Uterus (tissue), 2 donors: ENCODE results near the gene GLB1L2.

Experiments used
- POLR2A ChIP-seq, 2 donors: fragments of 450-650 bp; IDR thresholded peaks; one replicate each; pipeline ENCODE4 v1.6.1; 2016; ENCODE audit warnings: antibody characterized with exemption in 2 of 2, mild to moderate bottlenecking in 1 of 2, moderate library complexity in 1 of 2
- TF ChIP-seq, protein P1 (sequence below), 4 experiments: fragments of 200-600 bp in 2 of 4; fragments of 450-650 bp in 2 of 4; sonication (generic) in 2 of 4; IDR thresholded peaks; one replicate each; pipeline ENCODE4 v1.5.1; 2016 to 2019; ENCODE audit warnings: antibody characterized with exemption in 4 of 4, mild to moderate bottlenecking in 2 of 4, moderate library complexity in 1 of 4

DNA sequence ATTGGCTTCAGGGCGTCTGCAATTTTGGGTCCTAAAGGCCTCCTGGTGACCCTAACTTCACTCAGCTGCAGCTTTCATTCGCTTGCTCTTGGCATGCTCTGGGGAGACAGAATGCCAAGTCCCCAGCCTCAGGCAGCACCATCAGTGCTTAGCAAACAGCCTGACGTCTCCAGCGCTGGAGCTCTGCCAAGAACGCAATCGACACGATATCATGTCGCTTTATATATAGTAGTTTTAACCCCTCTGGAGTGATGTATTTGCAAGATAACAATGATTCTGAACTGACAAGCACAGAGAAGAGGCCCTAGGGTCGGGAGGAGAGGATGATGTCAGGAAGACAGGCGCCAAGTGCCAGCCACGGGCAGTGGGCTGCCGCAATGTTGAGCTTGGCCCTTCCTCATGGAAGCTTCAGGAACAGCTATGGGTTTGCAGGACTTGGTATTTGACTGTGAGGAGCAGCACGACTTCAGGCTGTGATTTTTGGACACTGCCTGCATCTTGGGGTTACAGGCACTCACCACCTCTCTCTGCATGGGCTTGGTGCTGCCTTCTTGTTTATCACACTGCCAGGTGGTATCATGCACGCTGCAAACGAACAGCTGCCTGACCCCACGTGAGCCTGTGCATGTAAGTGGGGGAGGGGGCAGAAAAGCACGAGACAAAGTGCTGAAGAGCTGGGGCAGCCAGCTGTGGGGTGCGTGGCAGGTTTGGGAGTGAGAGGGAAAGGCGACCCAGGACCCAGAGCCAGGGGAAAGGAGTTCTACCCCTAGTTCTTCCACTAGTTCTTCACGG, 54.2 kb downstream of the GLB1L2 start:
- TF ChIP-seq, protein P1, sequence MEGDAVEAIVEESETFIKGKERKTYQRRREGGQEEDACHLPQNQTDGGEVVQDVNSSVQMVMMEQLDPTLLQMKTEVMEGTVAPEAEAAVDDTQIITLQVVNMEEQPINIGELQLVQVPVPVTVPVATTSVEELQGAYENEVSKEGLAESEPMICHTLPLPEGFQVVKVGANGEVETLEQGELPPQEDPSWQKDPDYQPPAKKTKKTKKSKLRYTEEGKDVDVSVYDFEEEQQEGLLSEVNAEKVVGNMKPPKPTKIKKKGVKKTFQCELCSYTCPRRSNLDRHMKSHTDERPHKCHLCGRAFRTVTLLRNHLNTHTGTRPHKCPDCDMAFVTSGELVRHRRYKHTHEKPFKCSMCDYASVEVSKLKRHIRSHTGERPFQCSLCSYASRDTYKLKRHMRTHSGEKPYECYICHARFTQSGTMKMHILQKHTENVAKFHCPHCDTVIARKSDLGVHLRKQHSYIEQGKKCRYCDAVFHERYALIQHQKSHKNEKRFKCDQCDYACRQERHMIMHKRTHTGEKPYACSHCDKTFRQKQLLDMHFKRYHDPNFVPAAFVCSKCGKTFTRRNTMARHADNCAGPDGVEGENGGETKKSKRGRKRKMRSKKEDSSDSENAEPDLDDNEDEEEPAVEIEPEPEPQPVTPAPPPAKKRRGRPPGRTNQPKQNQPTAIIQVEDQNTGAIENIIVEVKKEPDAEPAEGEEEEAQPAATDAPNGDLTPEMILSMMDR (IDR thresholded peaks at IDR 0.05): no peak
- no peak for TF ChIP-seq POLR2A (IDR thresholded peaks at IDR 0.05)
